Activated CD8-positive, alpha-beta T cell treated with anti-CD3 and anti-CD28 coated beads for 36 hours (primary cell): Measurements from ENCODE around the gene SGK2. TPM values are rescaled to one million over a fixed set of nuclear protein-coding genes. Genes with fewer than 3 reads are reported as not detected.

Experiments
- ATAC-seq: fragments of 200-7000 bp; cut with Tn5 transposase; one replicate; pipeline ENCODE4 v1.10.0; 2021; ENCODE audit warnings: mild to moderate bottlenecking, moderate library complexity
- CTCF ChIA-PET: fragments of 350-600 bp; sonication (Branson Sonifier 250); formaldehyde crosslinking; loops from one replicate; lab custom pipeline; 2021; ENCODE audit warnings: antibody characterized with exemption; lab: Charles Lee
- POLR2A ChIA-PET: fragments of 350-600 bp; sonication (Branson Sonifier 250); formaldehyde crosslinking; loops from one replicate; lab custom pipeline; 2021; ENCODE audit warnings: antibody characterized with exemption; lab: Charles Lee
- DNase-seq: peaks from one replicate; pipeline ENCODE4 v3.0.0-alpha.2; 2020
- H3K27ac Mint-ChIP-seq: one replicate; pipeline ENCODE4 v1.8.0; 2021; ENCODE audit warnings: mild to moderate bottlenecking, mixed read lengths
- H3K27me3 Mint-ChIP-seq: one replicate; pipeline ENCODE4 v1.8.0; 2021; ENCODE audit warnings: mixed read lengths
- H3K36me3 Mint-ChIP-seq: one replicate; pipeline ENCODE4 v1.8.0; 2021; ENCODE audit warnings: low read depth, mixed read lengths
- H3K4me1 Mint-ChIP-seq: one replicate; pipeline ENCODE4 v1.8.0; 2021; ENCODE audit warnings: low read depth, mixed read lengths
- H3K4me3 Mint-ChIP-seq: one replicate; pipeline ENCODE4 v1.8.0; 2021; ENCODE audit warnings: mild to moderate bottlenecking, moderate library complexity, mixed read lengths
- H3K9me3 Mint-ChIP-seq: one replicate; pipeline ENCODE4 v1.8.0; 2021; ENCODE audit warnings: mixed read lengths
- CTCF ChIP-seq: fragments of 200-600 bp; IDR thresholded peaks from one replicate; pipeline ENCODE4 v1.8.0; 2022; ENCODE audit warnings: antibody characterized with exemption, mild to moderate bottlenecking
- intact Hi-C: fragments of 100-400 bp; cut with micrococcal nuclease; formaldehyde crosslinking; loops from one replicate; pipeline ENCODE4 v1.10.0; 2022
- total RNA-seq, 2 experiments: library from RNA; stranded (reverse); gene quantifications; one replicate each; pipeline ENCODE4 v1.2.3, GENCODE V29; 2021

Gene SGK2
- total RNA-seq, 2 experiments from 2014 or later: 0.16 to 0.50 TPM

- no peak for TF ChIP-seq CTCF
- ATAC-seq (no peak), DNase-seq (no peak)
- no peaks in the 10 kb centered on the region for H3K4me1 Mint-ChIP-seq
- H3K4me3 Mint-ChIP-seq: no peak overlapping the region
- ChIA-PET POLR2A (no interaction called here), CTCF (interaction anchor here (1.7 kb wide), 1 partner anchor 31 kb away, joined by 7 read pairs; no protein-coding TSS in a partner anchor)
- no peaks in the 10 kb centered on the region for H3K9me3 Mint-ChIP-seq
- intact Hi-C loops: no loop called here
- H3K36me3 Mint-ChIP-seq: no peaks in the 10 kb centered on the region
- no peak overlapping the region for H3K27ac Mint-ChIP-seq
- no peaks in the 10 kb centered on the region for H3K27me3 Mint-ChIP-seq
These were observed 10.5 kb downstream of the SGK2 start for GRCh38 chr20:43569282-43569681.

- no peaks in the 10 kb centered on the region for H3K9me3 Mint-ChIP-seq
- no peak overlapping the region for H3K27ac Mint-ChIP-seq
- no peak for ATAC-seq
These were observed 11.7 kb downstream of the SGK2 start for GRCh38 chr20:43570496-43570895.

GRCh38 chr20:43571310-43571709 lies 12.5 kb downstream of the SGK2 start:
- H3K4me1 Mint-ChIP-seq: no peaks in the 10 kb centered on the region
- no peak overlapping the region for H3K27ac Mint-ChIP-seq
- H3K36me3 Mint-ChIP-seq: no peaks in the 10 kb centered on the region
- H3K4me3 Mint-ChIP-seq: no peak overlapping the region
- ATAC-seq: no peak
- no peaks in the 10 kb centered on the region for H3K27me3 Mint-ChIP-seq
- CTCF ChIA-PET: interaction anchor here (1.7 to 2.3 kb wide), 2 partner anchors 12 to 34 kb away, joined by 4 to 5 read pairs; no protein-coding TSS in a partner anchor
- intact Hi-C loops: no loop called here
- H3K9me3 Mint-ChIP-seq: no peaks in the 10 kb centered on the region
- POLR2A ChIA-PET: interaction anchor here (0.9 kb wide), 1 partner anchor 113 kb away, joined by 3 read pairs; no protein-coding TSS in a partner anchor
- no peak for TF ChIP-seq CTCF
- no peak for DNase-seq

More at GRCh38 chr20:43570496-43570895, 11.7 kb downstream of the SGK2 start:
- intact Hi-C loops: no loop called here
- DNase-seq: no peak
- Mint-ChIP-seq H3K4me1 (no peaks in the 10 kb centered on the region), H3K27me3 (no peaks in the 10 kb centered on the region), H3K36me3 (no peaks in the 10 kb centered on the region), H3K4me3 (no peak overlapping the region)
- POLR2A ChIA-PET: interaction anchor here (1.3 kb wide), 1 partner anchor 147 kb away, joined by 3 read pairs; no protein-coding TSS in a partner anchor
- CTCF ChIA-PET: interaction anchor here (1.7 to 2.3 kb wide), 3 partner anchors 13 to 33 kb away, joined by 4 to 7 read pairs (median 5); no protein-coding TSS in a partner anchor
- TF ChIP-seq CTCF: no peak

GRCh38 chr20:43571771-43572170 lies 12.9 kb downstream of the SGK2 start:
- no peaks in the 10 kb centered on the region for H3K27me3 Mint-ChIP-seq
- H3K4me1 Mint-ChIP-seq: no peaks in the 10 kb centered on the region
- H3K9me3 Mint-ChIP-seq: no peaks in the 10 kb centered on the region
- DNase-seq (no peak), ATAC-seq (no peak)
- H3K27ac Mint-ChIP-seq: no peak overlapping the region
- intact Hi-C loops: no loop called here
- no peak overlapping the region for H3K4me3 Mint-ChIP-seq
- POLR2A ChIA-PET: interaction anchor here (0.9 kb wide), 1 partner anchor 114 kb away, joined by 3 read pairs; no protein-coding TSS in a partner anchor
- H3K36me3 Mint-ChIP-seq: no peaks in the 10 kb centered on the region
- no peak for TF ChIP-seq CTCF
- CTCF ChIA-PET: interaction anchor here (1.7 to 2.3 kb wide), 2 partner anchors 12 to 34 kb away, joined by 4 to 5 read pairs; no protein-coding TSS in a partner anchor

GRCh38 chr20:43572891-43573290 lies 14.1 kb downstream of the SGK2 start:
- H3K4me3 Mint-ChIP-seq: no peak overlapping the region
- ATAC-seq: no peak
- CTCF ChIA-PET: interaction anchor here (2.3 kb wide), 1 partner anchor 35 kb away, joined by 5 read pairs; no protein-coding TSS in a partner anchor

More at GRCh38 chr20:43572891-43573290, 14.1 kb downstream of the SGK2 start:
- no peaks in the 10 kb centered on the region for H3K36me3 Mint-ChIP-seq
- H3K9me3 Mint-ChIP-seq: no peaks in the 10 kb centered on the region
- H3K27me3 Mint-ChIP-seq: no peaks in the 10 kb centered on the region
- no peaks in the 10 kb centered on the region for H3K4me1 Mint-ChIP-seq
- DNase-seq: no peak
- intact Hi-C loops: no loop called here
- POLR2A ChIA-PET: interaction anchor here (1.0 kb wide), 1 partner anchor 123 kb away, joined by 3 read pairs; no protein-coding TSS in a partner anchor
- H3K27ac Mint-ChIP-seq: no peak overlapping the region
- no peak for TF ChIP-seq CTCF
